ENCODE results near the gene SOWAHC. TPM values are rescaled to one million over a fixed set of nuclear protein-coding genes. Genes with fewer than 3 reads are reported as not detected.

The SOWAHC gene
- total RNA-seq, 1 experiment from 2014 or later, result 18.6 TPM

GRCh38 chr2:109630441-109631430 is 16.6 kb downstream of the SOWAHC start:
- Mint-ChIP-seq H3K27me3 (ENCODE audit: low read depth) (no peaks in the 10 kb centered on the region), H3K4me3 (no peak overlapping the region), H3K4me1 (no peaks in the 10 kb centered on the region), H3K27ac (no peak overlapping the region; the same call in 1 of the 2 replicates), H3K9me3 (no peaks in the 10 kb centered on the region), H3K36me3 (no peaks in the 10 kb centered on the region)
- no peak for ATAC-seq
- POLR2A ChIA-PET, result no interaction called here
- DNase-seq (ENCODE audit: low spot score), result no peak
- TF ChIP-seq MYBL2 (CRISPR knock-in tag; IDR thresholded peaks at IDR 0.05) (no peak), ELF4 (CRISPR knock-in tag; IDR thresholded peaks at IDR 0.05; ENCODE audit: low read depth) (no peak), ZNF232 (CRISPR knock-in tag; IDR thresholded peaks at IDR 0.05) (no peak), NFE2L1 (CRISPR knock-in tag; IDR thresholded peaks at IDR 0.05) (no peak), ATF1 (CRISPR knock-in tag; IDR thresholded peaks at IDR 0.05) (no peak), CDX4 (CRISPR knock-in tag; IDR thresholded peaks at IDR 0.05; ENCODE audit: borderline replicate concordance) (no peak), MXD4 (CRISPR knock-in tag; IDR thresholded peaks at IDR 0.05; ENCODE audit: borderline replicate concordance) (no peak), ZBTB43 (CRISPR knock-in tag; IDR thresholded peaks at IDR 0.05) (no peak), ETV6 (CRISPR knock-in tag; IDR thresholded peaks at IDR 0.05) (no peak)
- CTCF ChIA-PET, result interaction anchor here (0.6 kb wide), 1 partner anchor 105 kb away, joined by 3 read pairs; no protein-coding TSS in a partner anchor

GRCh38 chr2:109631741-109632140 is 17.6 kb downstream of the SOWAHC start:
- ChIA-PET POLR2A (no interaction called here), CTCF (no interaction called here)
- Mint-ChIP-seq H3K4me3 (no peak overlapping the region), H3K36me3 (no peaks in the 10 kb centered on the region), H3K27me3 (ENCODE audit: low read depth) (no peaks in the 10 kb centered on the region), H3K9me3 (no peaks in the 10 kb centered on the region), H3K4me1 (no peaks in the 10 kb centered on the region), H3K27ac (no peak overlapping the region)
- ATAC-seq, result no peak
- DNase-seq (ENCODE audit: low spot score), result no peak
- TF ChIP-seq NR1H2 (CRISPR knock-in tag; IDR thresholded peaks at IDR 0.05) (no peak), SMAD4 (CRISPR knock-in tag; IDR thresholded peaks at IDR 0.05) (no peak), MAX (CRISPR knock-in tag; IDR thresholded peaks at IDR 0.05) (no peak), ZNF281 (CRISPR knock-in tag; IDR thresholded peaks at IDR 0.05) (no peak), TEAD4 (CRISPR knock-in tag; IDR thresholded peaks at IDR 0.05) (no peak), IRF2 (CRISPR knock-in tag; IDR thresholded peaks at IDR 0.05; ENCODE audit: borderline replicate concordance, low read depth) (no peak), ATF2 (CRISPR knock-in tag; IDR thresholded peaks at IDR 0.05; ENCODE audit: borderline replicate concordance, low read depth) (no peak), ZNF532 (CRISPR knock-in tag; IDR thresholded peaks at IDR 0.05; ENCODE audit: borderline replicate concordance) (no peak), ZBTB21 (CRISPR knock-in tag; IDR thresholded peaks at IDR 0.05; ENCODE audit: borderline replicate concordance) (no peak), RORB (CRISPR knock-in tag; IDR thresholded peaks at IDR 0.05) (no peak), ETV6 (CRISPR knock-in tag; IDR thresholded peaks at IDR 0.05) (no peak), ZBTB43 (CRISPR knock-in tag; IDR thresholded peaks at IDR 0.05) (no peak), ZNF219 (CRISPR knock-in tag; IDR thresholded peaks at IDR 0.05; ENCODE audit: borderline replicate concordance) (no peak), HMGA2 (CRISPR knock-in tag; IDR thresholded peaks at IDR 0.05) (no peak)

Data from WTC11 (cell line).